K562 (cell line): ENCODE measurements around the gene KCNK1. TPM values are rescaled to one million over a fixed set of nuclear protein-coding genes. Genes with fewer than 3 reads are reported as not detected.

Experiments used
- CHAMP1 ChIP-seq: fragments of 450-650 bp; IDR thresholded peaks from 2 replicates; pipeline ENCODE4 v1.6.1; 2016; ENCODE audit warnings: mild to moderate bottlenecking
- ETV5 ChIP-seq: sonication (generic); formaldehyde crosslinking; IDR thresholded peaks from 2 replicates; pipeline ENCODE4 v1.4.0; 2020; ENCODE audit warnings: low read depth, mild to moderate bottlenecking, missing genetic modification reagents
- FUS ChIP-seq: fragments of 200-400 bp; formaldehyde crosslinking; optimal IDR thresholded peaks from 2 replicates; pipeline ENCODE3; 2017; ENCODE audit warnings: low read depth, low read length
- LCOR ChIP-seq: sonication (generic); formaldehyde crosslinking; IDR thresholded peaks from 2 replicates; pipeline ENCODE4 v1.8.0; 2022; ENCODE audit warnings: mild to moderate bottlenecking, missing genetic modification reagents
- NR2C2 ChIP-seq, 2 experiments: fragments of 200-800 bp in 1 of 2; sonication (Bioruptor generic) in 1 of 2; sonication (generic) in 1 of 2; formaldehyde crosslinking in 1 of 2; IDR thresholded peaks; 2 replicates each; pipeline versions ENCODE4 v1.6.1 to v1.8.0; 2016 to 2022; ENCODE audit warnings: mild to moderate bottlenecking in 1 of 2, missing compliant biosample characterization in 1 of 2, missing genetic modification characterization in 1 of 2, missing genetic modification reagents in 1 of 2
- PML ChIP-seq: IDR thresholded peaks from 2 replicates; pipeline ENCODE4 v1.6.1; 2012; ENCODE audit warnings: low read length, inconsistent platforms
- RNF2 ChIP-seq: sonication (generic); IDR thresholded peaks from 2 replicates; pipeline ENCODE4 v1.6.1; 2016
- SAFB ChIP-seq: fragments of 200-400 bp; formaldehyde crosslinking; IDR thresholded peaks from 2 replicates; pipeline ENCODE4 v1.6.1; 2017; ENCODE audit warnings: low read depth, low read length, borderline replicate concordance
- SMARCC2 ChIP-seq: fragments of 450-650 bp; IDR thresholded peaks from 2 replicates; pipeline ENCODE4 v1.6.1; 2017; ENCODE audit warnings: antibody characterized with exemption, moderate library complexity, mild to moderate bottlenecking, low read depth
- SREBF2 ChIP-seq: sonication (generic); formaldehyde crosslinking; IDR thresholded peaks from 2 replicates; pipeline ENCODE4 v1.4.0; 2020; ENCODE audit warnings: mild to moderate bottlenecking, missing genetic modification reagents
- STAG1 ChIP-seq: sonication (generic); formaldehyde crosslinking; IDR thresholded peaks from 2 replicates; pipeline ENCODE4 v1.5.0; 2020; ENCODE audit warnings: missing genetic modification reagents, borderline replicate concordance
- ZFX ChIP-seq: sonication (generic); formaldehyde crosslinking; IDR thresholded peaks from 2 replicates; pipeline ENCODE4 v1.8.0; 2022; ENCODE audit warnings: mild to moderate bottlenecking, missing genetic modification reagents, moderate library complexity
- ZNF121 ChIP-seq: sonication (generic); formaldehyde crosslinking; conservative IDR thresholded peaks from 2 replicates; pipeline ENCODE4 v1.8.0; 2022; ENCODE audit warnings: missing genetic modification reagents
- ZNF174 ChIP-seq: fragments of 250-450 bp; sonication (Bioruptor Pico); IDR thresholded peaks from 2 replicates; pipeline ENCODE4 v1.4.0; 2020; ENCODE audit warnings: mild to moderate bottlenecking
- ZNF436 ChIP-seq: fragments of 250-450, 450-650 bp; sonication (Bioruptor Pico); formaldehyde crosslinking; IDR thresholded peaks from 2 replicates; pipeline ENCODE4 v1.7.0; 2020; ENCODE audit warnings: mild to moderate bottlenecking
- ZNF77 ChIP-seq: fragments of 250-450 bp; sonication (Bioruptor Pico); IDR thresholded peaks from 2 replicates; pipeline ENCODE4 v1.5.0; 2020
- polyA plus RNA-seq, 8 experiments: library from polyadenylated mRNA; depleted of rRNA in 4 of 8; stranded (reverse) in 5 of 8; unstranded in 3 of 8; fragments of >200 nt; fragmentation: Nextera tagmentation in 2 of 8; fragmentation: Illumina TruSeq in 1 of 8; extraction: Ambion mirVana in 2 of 8; extraction: Trizol in 1 of 8; gene quantifications; 2 replicates each; pipeline versions ENCODE4 v1.2.1 to v1.2.3, GENCODE V29; 2011 to 2014; ENCODE audit warnings: inconsistent platforms in 1 of 8, missing spikeins in 1 of 8
- total RNA-seq, 7 experiments: library from RNA; depleted of rRNA in 6 of 7; stranded (reverse); fragments of >200 nt in 6 of 7; fragmentation: Illumina TruSeq in 2 of 7; extraction: Trizol in 2 of 7; gene quantifications; 2 replicates each; pipeline versions ENCODE4 v1.2.1 to v1.2.3, GENCODE V29; 2011 to 2021; ENCODE audit warnings: low replicate concordance in 1 of 7
- TF ChIP-seq, protein P1 (sequence below), 2 experiments: fragments of 450-650 bp in 1 of 2; sonication (generic) in 1 of 2; formaldehyde crosslinking in 1 of 2; IDR thresholded peaks in 1 of 2; conservative IDR thresholded peaks in 1 of 2; 2 replicates each; pipeline versions ENCODE4 v1.6.1 to v1.8.1; 2016 to 2023; ENCODE audit warnings: mild to moderate bottlenecking in 2 of 2, moderate library complexity in 2 of 2, inconsistent platforms in 1 of 2, missing genetic modification reagents in 1 of 2
- TF ChIP-seq, protein P2 (sequence below): sonication (generic); formaldehyde crosslinking; IDR thresholded peaks from 2 replicates; pipeline ENCODE4 v1.9.0; 2022; ENCODE audit warnings: mild to moderate bottlenecking, missing genetic modification reagents
- TF ChIP-seq, protein P3 (sequence below): IDR thresholded peaks from 2 replicates; pipeline ENCODE4 v1.6.1; 2012; ENCODE audit warnings: low read depth, low read length, improper control_type of control experiment, borderline replicate concordance
- TF ChIP-seq, protein P4 (sequence below), 2 experiments: fragments of 450-650 bp; IDR thresholded peaks; 2 replicates each; pipeline ENCODE4 v1.6.1; 2016

Gene KCNK1
- total and polyA plus RNA-seq, 9 of the 15 experiments (the other 6 are each of a cell fraction or from before 2014, with no cell fraction given): 3.1 to 22.7 (median 6.0) TPM

DNA sequence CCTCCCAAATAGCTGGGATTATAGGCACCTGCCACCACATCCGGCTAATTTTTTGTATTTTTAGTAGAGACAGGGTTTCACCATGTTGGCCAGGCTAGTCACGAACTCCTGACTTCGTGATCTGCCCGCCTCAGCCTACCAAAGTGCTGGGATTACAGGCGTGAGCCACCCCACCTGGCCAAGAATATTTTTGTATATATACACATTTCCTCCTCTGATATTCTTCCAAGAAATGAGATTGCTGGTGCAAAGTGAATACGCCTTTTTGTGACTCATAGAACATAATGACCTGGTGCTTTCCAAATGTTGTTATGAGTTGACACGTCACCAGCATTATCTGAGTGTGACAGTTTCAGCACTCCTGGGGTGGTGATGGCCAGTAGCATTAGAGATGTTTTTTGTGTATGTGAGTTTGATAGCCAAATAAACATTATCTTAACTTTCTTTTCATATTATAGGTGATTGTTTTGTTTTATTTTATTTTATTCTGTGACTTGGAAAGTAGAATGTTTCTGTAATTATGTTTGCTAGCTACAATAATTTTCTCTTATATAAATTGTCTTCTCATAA, 54.9 kb downstream of the KCNK1 start (continued):
- TF ChIP-seq SREBF2 (CRISPR knock-in tag): no peak
- no peak for TF ChIP-seq SAFB
- no peak for TF ChIP-seq ZNF77 (CRISPR knock-in tag)
- TF ChIP-seq ETV5 (CRISPR knock-in tag): no peak
- TF ChIP-seq, protein P1, sequence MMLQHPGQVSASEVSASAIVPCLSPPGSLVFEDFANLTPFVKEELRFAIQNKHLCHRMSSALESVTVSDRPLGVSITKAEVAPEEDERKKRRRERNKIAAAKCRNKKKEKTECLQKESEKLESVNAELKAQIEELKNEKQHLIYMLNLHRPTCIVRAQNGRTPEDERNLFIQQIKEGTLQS (IDR thresholded peaks at IDR 0.05): peak; percentile 97
- TF ChIP-seq, protein P1 (CRISPR knock-in tag; conservative IDR thresholded peaks at IDR 0.05): no peak
- peak; percentile 38; the same call in 1 of the 2 replicates for TF ChIP-seq RNF2
- no peak for TF ChIP-seq ZNF436 (CRISPR knock-in tag)
- TF ChIP-seq LCOR (CRISPR knock-in tag): 0 out of 2 replicates have a peak, but pooled peaks have one; percentile 40
- no peak for TF ChIP-seq ZNF121
- TF ChIP-seq, protein P2, sequence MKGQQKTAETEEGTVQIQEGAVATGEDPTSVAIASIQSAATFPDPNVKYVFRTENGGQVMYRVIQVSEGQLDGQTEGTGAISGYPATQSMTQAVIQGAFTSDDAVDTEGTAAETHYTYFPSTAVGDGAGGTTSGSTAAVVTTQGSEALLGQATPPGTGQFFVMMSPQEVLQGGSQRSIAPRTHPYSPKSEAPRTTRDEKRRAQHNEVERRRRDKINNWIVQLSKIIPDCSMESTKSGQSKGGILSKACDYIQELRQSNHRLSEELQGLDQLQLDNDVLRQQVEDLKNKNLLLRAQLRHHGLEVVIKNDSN (CRISPR knock-in tag): no peak
- peak; percentile 92 for TF ChIP-seq SMARCC2
- TF ChIP-seq FUS: no peak
- no peak for TF ChIP-seq ZNF174 (CRISPR knock-in tag)
- TF ChIP-seq, protein P3, sequence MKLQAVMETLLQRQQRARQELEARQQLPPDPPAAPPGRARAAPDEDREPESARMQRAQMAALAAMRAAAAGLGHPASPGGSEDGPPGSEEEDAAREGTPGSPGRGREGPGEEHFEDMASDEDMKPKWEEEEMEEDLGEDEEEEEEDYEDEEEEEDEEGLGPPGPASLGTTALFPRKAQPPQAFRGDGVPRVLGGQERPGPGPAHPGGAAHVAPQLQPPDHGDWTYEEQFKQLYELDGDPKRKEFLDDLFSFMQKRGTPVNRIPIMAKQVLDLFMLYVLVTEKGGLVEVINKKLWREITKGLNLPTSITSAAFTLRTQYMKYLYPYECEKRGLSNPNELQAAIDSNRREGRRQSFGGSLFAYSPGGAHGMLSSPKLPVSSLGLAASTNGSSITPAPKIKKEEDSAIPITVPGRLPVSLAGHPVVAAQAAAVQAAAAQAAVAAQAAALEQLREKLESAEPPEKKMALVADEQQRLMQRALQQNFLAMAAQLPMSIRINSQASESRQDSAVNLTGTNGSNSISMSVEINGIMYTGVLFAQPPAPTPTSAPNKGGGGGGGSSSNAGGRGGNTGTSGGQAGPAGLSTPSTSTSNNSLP: peak; percentile 93; the same call in 1 of the 2 replicates
- TF ChIP-seq NR2C2 (CRISPR knock-in tag; IDR thresholded peaks at IDR 0.05): no peak
- TF ChIP-seq NR2C2 (tag; IDR thresholded peaks at IDR 0.05): peak; percentile 54
- no peak for TF ChIP-seq ZFX (CRISPR knock-in tag)
- TF ChIP-seq STAG1 (CRISPR knock-in tag): no peak
- peak; percentile 84 for TF ChIP-seq CHAMP1
- TF ChIP-seq PML: peak; percentile 79
- TF ChIP-seq, protein P4, sequence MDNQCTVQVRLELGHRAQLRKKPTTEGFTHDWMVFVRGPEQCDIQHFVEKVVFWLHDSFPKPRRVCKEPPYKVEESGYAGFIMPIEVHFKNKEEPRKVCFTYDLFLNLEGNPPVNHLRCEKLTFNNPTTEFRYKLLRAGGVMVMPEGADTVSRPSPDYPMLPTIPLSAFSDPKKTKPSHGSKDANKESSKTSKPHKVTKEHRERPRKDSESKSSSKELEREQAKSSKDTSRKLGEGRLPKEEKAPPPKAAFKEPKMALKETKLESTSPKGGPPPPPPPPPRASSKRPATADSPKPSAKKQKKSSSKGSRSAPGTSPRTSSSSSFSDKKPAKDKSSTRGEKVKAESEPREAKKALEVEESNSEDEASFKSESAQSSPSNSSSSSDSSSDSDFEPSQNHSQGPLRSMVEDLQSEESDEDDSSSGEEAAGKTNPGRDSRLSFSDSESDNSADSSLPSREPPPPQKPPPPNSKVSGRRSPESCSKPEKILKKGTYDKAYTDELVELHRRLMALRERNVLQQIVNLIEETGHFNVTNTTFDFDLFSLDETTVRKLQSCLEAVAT (IDR thresholded peaks at IDR 0.05): peak in 1 of 2 experiments; percentile 21; a peak in 1 of 4 replicates
